DOHH2 (cell line): ENCODE data around the gene FSTL4.

Experiments used
- H3F3A ChIP-seq: fragments of 200-600 bp; sonication (generic), shearing (Covaris generic); 2 replicates; pipeline ENCODE4 v1.6.0; 2016; ENCODE audit warnings: antibody characterized with exemption, mild to moderate bottlenecking; ENCODE audit not compliant: control insufficient read depth, insufficient read depth
- H3K27ac ChIP-seq: fragments of 200-600 bp; sonication (generic); 2 replicates; pipeline ENCODE4 v1.5.1; 2014; ENCODE audit warnings: low read depth, mild to moderate bottlenecking, low read length, moderate library complexity
- H3K27me3 ChIP-seq: fragments of 200-600 bp; sonication (generic); 2 replicates; pipeline ENCODE4 v1.6.1; 2014; ENCODE audit warnings: mild to moderate bottlenecking, low read length, mixed read lengths; ENCODE audit not compliant: control insufficient read depth
- H3K36me3 ChIP-seq: fragments of 200-600 bp; sonication (generic); 2 replicates; pipeline ENCODE4 v1.6.1; 2014; ENCODE audit warnings: mild to moderate bottlenecking, low read length, moderate library complexity, mixed read lengths; ENCODE audit not compliant: control insufficient read depth
- H3K4me1 ChIP-seq: fragments of 200-600 bp; sonication (generic); 2 replicates; pipeline ENCODE4 v1.6.1; 2014; ENCODE audit warnings: mild to moderate bottlenecking, low read length, mixed read lengths; ENCODE audit not compliant: control insufficient read depth
- H3K4me2 ChIP-seq: fragments of 200-600 bp; sonication (generic); 2 replicates; pipeline ENCODE4 v1.6.0; 2014; ENCODE audit warnings: mild to moderate bottlenecking, low read length, moderate library complexity
- H3K4me3 ChIP-seq: fragments of 200-600 bp; sonication (generic); 2 replicates; pipeline ENCODE4 v1.5.1; 2014; ENCODE audit warnings: mild to moderate bottlenecking, low read length, mixed read lengths
- H3K79me2 ChIP-seq: fragments of 200-600 bp; sonication (generic); 2 replicates; pipeline ENCODE4 v1.6.1; 2014; ENCODE audit warnings: mild to moderate bottlenecking, low read length, mixed read lengths; ENCODE audit not compliant: control insufficient read depth
- H3K9me2 ChIP-seq: fragments of 200-600 bp; sonication (generic); replicated peaks from 2 replicates; pipeline ENCODE4 v1.6.1; 2014; ENCODE audit warnings: mild to moderate bottlenecking, low read length, mixed read lengths; ENCODE audit not compliant: control insufficient read depth
- H3K9me3 ChIP-seq: fragments of 200-600 bp; sonication (generic); 2 replicates; pipeline ENCODE4 v1.6.1; 2014; ENCODE audit warnings: antibody characterized with exemption, low read length, mixed read lengths; ENCODE audit not compliant: control insufficient read depth, insufficient read depth
- H4K20me1 ChIP-seq: fragments of 200-600 bp; sonication (generic); 2 replicates; pipeline ENCODE4 v1.6.0; 2014; ENCODE audit warnings: low read depth, mild to moderate bottlenecking, antibody characterized with exemption, low read length, moderate library complexity; ENCODE audit not compliant: control insufficient read depth, insufficient read depth
- CTCF ChIP-seq: fragments of 200-600 bp; sonication (generic); IDR thresholded peaks from one replicate; pipeline ENCODE4 v1.5.1; 2014; ENCODE audit warnings: antibody characterized with exemption, mild to moderate bottlenecking, low read depth, low read length; ENCODE audit not compliant: poor library complexity, severe bottlenecking
- EZH2phosphoT487 ChIP-seq: fragments of 200-600 bp; sonication (generic); IDR thresholded peaks from 2 replicates; pipeline ENCODE4 v1.6.1; 2017; ENCODE audit warnings: borderline replicate concordance, mild to moderate bottlenecking, antibody characterized with exemption, low read length, moderate library complexity, mixed read lengths

FSTL4 gene

GRCh38 chr5:133265720-133266526 is 346.4 kb downstream of the FSTL4 start:
- H3K4me1 ChIP-seq, result no peaks in the 10 kb centered on the region
- no peaks in the 10 kb centered on the region for H3F3A ChIP-seq
- no peak overlapping the region for H3K4me3 ChIP-seq
- no peaks in the 10 kb centered on the region for H3K36me3 ChIP-seq
- H4K20me1 ChIP-seq, result no peaks in the 10 kb centered on the region
- H3K9me2 ChIP-seq, result no peaks in the 10 kb centered on the region
- no peak for TF ChIP-seq CTCF
- no peak for TF ChIP-seq EZH2phosphoT487
- no peaks in the 10 kb centered on the region for H3K9me3 ChIP-seq
- no peak overlapping the region for H3K27ac ChIP-seq
- no peaks in the 10 kb centered on the region for H3K79me2 ChIP-seq
- no peak overlapping the region for H3K4me2 ChIP-seq
- H3K27me3 ChIP-seq, result peaks cover 9% of the 10 kb centered on the region; the same call in 1 of the 2 replicates

DNA sequence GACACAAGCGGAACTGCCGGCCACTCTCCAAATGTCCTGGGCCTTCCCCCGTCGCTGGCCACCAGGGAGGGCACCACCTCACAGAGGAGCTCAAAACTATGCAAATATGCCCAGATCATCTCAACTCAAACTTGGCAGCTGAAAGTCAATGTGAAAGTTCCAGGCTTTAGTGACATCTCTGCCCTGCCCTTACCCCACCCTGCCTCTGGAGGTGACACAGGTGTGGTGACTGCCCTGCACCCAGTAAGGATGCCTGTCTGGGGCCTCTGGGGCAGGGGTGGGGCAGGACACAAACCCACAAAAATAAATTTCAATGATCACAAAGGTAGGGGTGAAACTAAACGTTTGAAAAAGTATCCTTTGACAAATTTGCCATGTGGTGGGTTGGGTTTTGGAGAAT is 347.1 kb downstream of the FSTL4 start:
- H3K4me2 ChIP-seq, result no peak overlapping the region
- no peaks in the 10 kb centered on the region for H3K9me3 ChIP-seq
- H3K4me3 ChIP-seq, result no peak overlapping the region
- no peak for TF ChIP-seq EZH2phosphoT487
- TF ChIP-seq CTCF, result no peak
- no peaks in the 10 kb centered on the region for H3K79me2 ChIP-seq
- H3K9me2 ChIP-seq, result no peaks in the 10 kb centered on the region
- H4K20me1 ChIP-seq, result no peaks in the 10 kb centered on the region
- H3F3A ChIP-seq, result no peaks in the 10 kb centered on the region
- H3K4me1 ChIP-seq, result no peaks in the 10 kb centered on the region
- no peak overlapping the region for H3K27ac ChIP-seq
- H3K27me3 ChIP-seq, result peaks cover 9% of the 10 kb centered on the region; the same call in 1 of the 2 replicates
- no peaks in the 10 kb centered on the region for H3K36me3 ChIP-seq

DNA sequence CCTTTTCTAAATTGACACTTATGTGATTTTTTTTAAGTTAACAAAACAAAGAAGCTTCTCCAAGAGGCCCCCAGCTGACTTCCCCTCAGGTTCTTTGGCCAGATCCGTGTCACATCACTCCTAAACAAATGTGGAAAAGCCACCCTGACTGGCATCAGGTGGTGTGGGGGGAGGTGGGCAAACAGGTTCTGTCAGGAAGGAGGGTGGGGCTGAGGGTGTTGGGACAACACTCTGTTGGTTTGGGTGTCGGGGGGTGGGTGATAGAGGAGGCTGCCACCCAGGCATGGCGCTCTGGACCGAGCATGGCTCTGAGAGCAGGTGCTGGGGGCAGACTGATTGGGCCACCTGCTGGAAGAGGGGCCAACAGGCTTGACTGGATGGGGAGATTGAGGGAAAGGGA is 349.7 kb downstream of the FSTL4 start:
- peaks cover 9% of the 10 kb centered on the region; the same call in 1 of the 2 replicates for H3K27me3 ChIP-seq
- no peak overlapping the region for H3K4me3 ChIP-seq
- H3F3A ChIP-seq, result no peaks in the 10 kb centered on the region
- no peaks in the 10 kb centered on the region for H3K9me3 ChIP-seq
- no peaks in the 10 kb centered on the region for H3K9me2 ChIP-seq
- no peaks in the 10 kb centered on the region for H3K79me2 ChIP-seq
- no peak overlapping the region for H3K4me2 ChIP-seq
- no peak overlapping the region for H3K27ac ChIP-seq
- no peaks in the 10 kb centered on the region for H3K4me1 ChIP-seq
- TF ChIP-seq CTCF, result no peak
- no peak for TF ChIP-seq EZH2phosphoT487
- no peaks in the 10 kb centered on the region for H4K20me1 ChIP-seq
- H3K36me3 ChIP-seq, result no peaks in the 10 kb centered on the region
